ENCODE results near the gene FUOM. TPM values are rescaled to one million over a fixed set of nuclear protein-coding genes. Genes with fewer than 3 reads are reported as not detected.

Gene FUOM
- polyA plus RNA-seq, 1 of the 3 experiments (the other 2 are of a cell fraction), result 32.5 TPM

- H3K9me2 ChIP-seq, result no peaks in the 10 kb centered on the region
- no peak overlapping the region for H3K4me3 ChIP-seq (ENCODE audit: low read depth in 2 of 2, low read length in 1 of 2)
- 100% methylated on average over 9 of the region's 16 CpGs for WGBS (ENCODE audit: low lambda C conversion rate)
- no peak overlapping the region for H3K9ac ChIP-seq
- ChIA-PET POLR2A (no interaction called here), CTCF (interaction anchor here (1.3 to 4.3 kb wide), 2 partner anchors 19 kb away, joined by 3 to 24 read pairs; no protein-coding TSS in a partner anchor)
- peaks cover 7 to 26% of the 10 kb centered on the region in 2 experiments for H3K36me3 ChIP-seq (replicated peaks in 1 of 2; ENCODE audit: control insufficient read depth in 1 of 2, insufficient read depth in 2 of 2, low read length in 1 of 2)
- H2AFZ ChIP-seq (ENCODE audit: low read depth), result no peak overlapping the region
- H3K9me3 ChIP-seq, result no peaks in the 10 kb centered on the region
- peaks cover 35% of the 10 kb centered on the region for H4K20me1 ChIP-seq (ENCODE audit: insufficient read depth)
- H3F3A ChIP-seq (replicated peaks; ENCODE audit: insufficient read depth), result peaks cover 17% of the 10 kb centered on the region
- no peak overlapping the region for H3K27ac ChIP-seq (ENCODE audit: low read depth in 2 of 2, low read length in 1 of 2)
- H3K27me3 ChIP-seq (ENCODE audit: insufficient read depth), result no peaks in the 10 kb centered on the region
- peaks cover 35% of the 10 kb centered on the region for H3K79me2 ChIP-seq (ENCODE audit: insufficient read depth)
- peaks cover 8 to 19% of the 10 kb centered on the region in 2 experiments; a peak in 2 of 4 replicates for H3K4me1 ChIP-seq (ENCODE audit: control insufficient read depth in 1 of 2, insufficient read depth in 2 of 2, low read depth in 1 of 2, low read length in 1 of 2)
- DNase-seq, result no peak
- no peak overlapping the region for H3K4me2 ChIP-seq
- TF ChIP-seq RAD21 (IDR thresholded peaks at IDR 0.05; ENCODE audit: low read length) (no peak), CTCF (IDR thresholded peaks at IDR 0.05) (no peak), PBX3 (IDR thresholded peaks at IDR 0.05) (no peak), SIN3A (IDR thresholded peaks at IDR 0.05; ENCODE audit: borderline replicate concordance, low read depth, low read length) (no peak), ELF1 (IDR thresholded peaks at IDR 0.05) (no peak), TCF12 (IDR thresholded peaks at IDR 0.05) (no peak), MXI1 (IDR thresholded peaks at IDR 0.05; ENCODE audit: low read depth, low read length) (no peak), MEF2A (IDR thresholded peaks at IDR 0.05; ENCODE audit: borderline replicate concordance, low read depth) (no peak), REST (IDR thresholded peaks at IDR 0.05; ENCODE audit: low read depth, low read length) (no peak), FOXJ3 (CRISPR knock-in tag; IDR thresholded peaks at IDR 0.05) (no peak), YY1 (IDR thresholded peaks at IDR 0.05; ENCODE audit: low read depth) (no peak), USF2 (IDR thresholded peaks at IDR 0.05; ENCODE audit: borderline replicate concordance, low read depth, low read length) (no peak), JUND (IDR thresholded peaks at IDR 0.05) (no peak), TAF1 (IDR thresholded peaks at IDR 0.05; ENCODE audit: borderline replicate concordance, low read depth, low read length) (no peak), RFX5 (IDR thresholded peaks at IDR 0.05; ENCODE audit: low read length) (no peak), FOSL2 (IDR thresholded peaks at IDR 0.05; ENCODE audit: borderline replicate concordance, low read depth) (no peak)
Observed at GRCh38 chr10:133310399-133310755, 47.4 kb downstream of the FUOM start.

Measured in SK-N-SH (cell line).